ENCODE measurements around the gene FGF23. TPM values are rescaled to one million over a fixed set of nuclear protein-coding genes. Genes with fewer than 3 reads are reported as not detected.

Gene FGF23
- total RNA-seq, 1 donor from 2014 or later: 0.06 TPM

GRCh38 chr12:4383304-4383865 is 3.9 kb upstream of the FGF23 start:
- DNase-seq (ENCODE audit: low spot score): no peak

GRCh38 chr12:4380332-4380731 is 820 bp upstream of the FGF23 start:
- DNase-seq (ENCODE audit: low spot score): no peak

GRCh38 chr12:4378772-4379171 is 740 bp downstream of the FGF23 start:
- no peak for DNase-seq (ENCODE audit: low spot score)

- no peak for DNase-seq (ENCODE audit: low spot score)
Measured at GRCh38 chr12:4375449-4375848, 4.1 kb downstream of the FGF23 start.

- no peak for DNase-seq (ENCODE audit: low spot score)
Measured at GRCh38 chr12:4372653-4373052, 6.9 kb downstream of the FGF23 start.

GRCh38 chr12:4370265-4370664 is 9.2 kb downstream of the FGF23 start:
- DNase-seq (ENCODE audit: low spot score): no peak

GRCh38 chr12:4369548-4369947 is 10.0 kb downstream of the FGF23 start:
- no peak for DNase-seq (ENCODE audit: low spot score)

GRCh38 chr12:4366090-4366489 is 13.4 kb downstream of the FGF23 start:
- no peak for DNase-seq (ENCODE audit: low spot score)

GRCh38 chr12:4356041-4356327 is 23.5 kb downstream of the FGF23 start:
- peak; percentile 13 for DNase-seq (ENCODE audit: low spot score)

- DNase-seq (ENCODE audit: low spot score): no peak
Measured at GRCh38 chr12:4355156-4356040, 24.1 kb downstream of the FGF23 start.

GRCh38 chr12:4353785-4354208 is 25.7 kb downstream of the FGF23 start:
- DNase-seq (ENCODE audit: low spot score): no peak

GRCh38 chr12:4346931-4347330 is 32.6 kb downstream of the FGF23 start:
- no peak for DNase-seq (ENCODE audit: low spot score)

GRCh38 chr12:4331842-4332241 is 47.7 kb downstream of the FGF23 start:
- DNase-seq (ENCODE audit: low spot score): no peak

- no peak for DNase-seq (ENCODE audit: low spot score)
Measured at GRCh38 chr12:4331221-4331620, 48.3 kb downstream of the FGF23 start.

- DNase-seq (ENCODE audit: low spot score): no peak
Measured at GRCh38 chr12:4330203-4330602, 49.3 kb downstream of the FGF23 start.

- DNase-seq (ENCODE audit: low spot score): no peak
Measured at GRCh38 chr12:4327293-4327692, 52.2 kb downstream of the FGF23 start.

GRCh38 chr12:4325966-4326365 is 53.5 kb downstream of the FGF23 start:
- DNase-seq (ENCODE audit: low spot score): no peak

- no peak for DNase-seq (ENCODE audit: low spot score)
Measured at GRCh38 chr12:4324366-4324765, 55.1 kb downstream of the FGF23 start.

- no peak for DNase-seq (ENCODE audit: low spot score)
Measured at GRCh38 chr12:4323396-4323795, 56.1 kb downstream of the FGF23 start.

GRCh38 chr12:4322726-4323125 is 56.8 kb downstream of the FGF23 start:
- DNase-seq (ENCODE audit: low spot score): no peak

- DNase-seq (ENCODE audit: low spot score): peak; percentile 92
Measured at GRCh38 chr12:4320853-4321701, 58.4 kb downstream of the FGF23 start, which contains the start of gene TIGAR. TSS of gene TIGAR (plus strand) at chr12:4321213. CDS start at chr12:4321272, 59 bp downstream.

- DNase-seq (ENCODE audit: low spot score): no peak
Measured at GRCh38 chr12:4320497-4320852, 59.0 kb downstream of the FGF23 start.

Measured in mucosa of gallbladder (tissue), 1 donor.